Trophoblast cell (in vitro differentiated cells and primary cell): ENCODE data around the gene OTOP3.
A peak's percentile ranks its signal among the peaks of the same experiment; 100 is the strongest.

Experiments
- DNase-seq, 2 donors: peaks; one replicate each; pipeline ENCODE4 v3.0.0-alpha.2; 2016
- H2AFZ ChIP-seq: 2 replicates; pipeline ENCODE4 v1.6.1; 2013; ENCODE audit warnings: low read length, moderate library complexity, mild to moderate bottlenecking; ENCODE audit not compliant: insufficient read depth, poor library complexity
- H2AK5ac ChIP-seq: 2 replicates; pipeline ENCODE4 v1.6.1; 2013; ENCODE audit warnings: mild to moderate bottlenecking, low read length
- H2BK120ac ChIP-seq: 2 replicates; pipeline ENCODE4 v1.6.1; 2013; ENCODE audit warnings: low read length, mild to moderate bottlenecking, moderate library complexity; ENCODE audit not compliant: insufficient read depth, poor library complexity
- H2BK12ac ChIP-seq: 2 replicates; pipeline ENCODE4 v1.6.1; 2013; ENCODE audit warnings: mild to moderate bottlenecking, low read length, moderate library complexity
- H2BK5ac ChIP-seq: 2 replicates; pipeline ENCODE4 v1.6.1; 2013; ENCODE audit warnings: low read length, low read depth, moderate library complexity, mild to moderate bottlenecking; ENCODE audit not compliant: poor library complexity
- H3K14ac ChIP-seq: 2 replicates; pipeline ENCODE4 v1.6.1; 2013; ENCODE audit warnings: mild to moderate bottlenecking, low read length
- H3K18ac ChIP-seq: 2 replicates; pipeline ENCODE4 v1.6.1; 2013; ENCODE audit warnings: mild to moderate bottlenecking, low read length
- H3K23ac ChIP-seq: 2 replicates; pipeline ENCODE4 v1.6.1; 2013; ENCODE audit warnings: low read length
- H3K27ac ChIP-seq: 2 replicates; pipeline ENCODE4 v1.5.1; 2013; ENCODE audit warnings: low read depth, mild to moderate bottlenecking, inconsistent platforms, low read length, moderate library complexity
- H3K27me3 ChIP-seq: 2 replicates; pipeline ENCODE4 v1.6.1; 2013; ENCODE audit warnings: inconsistent platforms, mild to moderate bottlenecking, low read length, moderate library complexity; ENCODE audit not compliant: insufficient read depth
- H3K36me3 ChIP-seq, 2 experiments: 1 replicate in 1 of 2; 2 replicates in 1 of 2; pipeline ENCODE4 v1.6.1; 2013; ENCODE audit warnings: low read length in 2 of 2, mild to moderate bottlenecking in 2 of 2, moderate library complexity in 1 of 2; ENCODE audit not compliant: insufficient read depth in 2 of 2, control insufficient read depth in 1 of 2
- H3K4ac ChIP-seq: 2 replicates; pipeline ENCODE4 v1.6.1; 2013; ENCODE audit warnings: low read depth, mild to moderate bottlenecking, low read length, moderate library complexity
- H3K4me1 ChIP-seq, 2 experiments: 1 replicate in 1 of 2; 2 replicates in 1 of 2; pipeline ENCODE4 v1.6.1; 2013; ENCODE audit warnings: low read length in 2 of 2, mild to moderate bottlenecking in 2 of 2, moderate library complexity in 1 of 2; ENCODE audit not compliant: insufficient read depth in 2 of 2, control insufficient read depth in 1 of 2
- H3K4me2 ChIP-seq: 2 replicates; pipeline ENCODE4 v1.6.1; 2013; ENCODE audit warnings: inconsistent platforms, mild to moderate bottlenecking, low read length, moderate library complexity
- H3K4me3 ChIP-seq: 2 replicates; pipeline ENCODE4 v1.5.1; 2013; ENCODE audit warnings: mild to moderate bottlenecking, low read depth, low read length, inconsistent platforms
- H3K79me1 ChIP-seq: one replicate; pipeline ENCODE4 v1.6.1; 2013; ENCODE audit warnings: low read length
- H3K79me2 ChIP-seq: 2 replicates; pipeline ENCODE4 v1.6.1; 2013; ENCODE audit warnings: low read length, mild to moderate bottlenecking; ENCODE audit not compliant: control insufficient read depth, insufficient read depth, poor library complexity
- H3K9ac ChIP-seq: 2 replicates; pipeline ENCODE4 v1.6.1; 2013; ENCODE audit warnings: mild to moderate bottlenecking, low read length
- H3K9me3 ChIP-seq: 2 replicates; pipeline ENCODE4 v1.6.1; 2013; ENCODE audit warnings: low read depth, mild to moderate bottlenecking, control low read depth, inconsistent platforms, low read length; ENCODE audit not compliant: insufficient read depth
- H4K12ac ChIP-seq: 2 replicates; pipeline ENCODE4 v1.6.1; 2013; ENCODE audit warnings: low read depth, mild to moderate bottlenecking, low read length, moderate library complexity
- H4K8ac ChIP-seq: 2 replicates; pipeline ENCODE4 v1.6.1; 2013; ENCODE audit warnings: low read depth, mild to moderate bottlenecking, low read length, moderate library complexity
- H4K91ac ChIP-seq: one replicate; pipeline ENCODE4 v1.6.1; 2013; ENCODE audit warnings: low read depth, mild to moderate bottlenecking, low read length, moderate library complexity
- WGBS: extraction: QIAGEN DNeasy Blood & Tissue Kit; methylation state at CpG from one replicate; pipeline ENCODE4 v1.1.7; 2013; ENCODE audit warnings: missing lambda C conversion rate; ENCODE audit not compliant: insufficient read length, insufficient coverage; ENCODE audit errors: extremely low coverage; 5-methylcytosine and 5-hydroxymethylcytosine counted together

The OTOP3 gene

GRCh38 chr17:74919440-74920305 lies 16.0 kb upstream of the OTOP3 start:
- WGBS = no CpG with 5 or more reads among the region's 67 CpGs
- no peaks in the 10 kb centered on the region for H3K79me2 ChIP-seq
- H3K9me3 ChIP-seq = peaks cover 10% of the 10 kb centered on the region
- H3K36me3 ChIP-seq = no peaks in the 10 kb centered on the region
- no peak overlapping the region for H4K91ac ChIP-seq
- peaks cover 18% of the 10 kb centered on the region for H3K27me3 ChIP-seq
- no peak overlapping the region for H2BK12ac ChIP-seq
- H2BK120ac ChIP-seq = no peak overlapping the region
- no peak overlapping the region for H4K12ac ChIP-seq
- DNase-seq = peak; percentile 21 to 60
- H2BK5ac ChIP-seq = no peak overlapping the region
- H4K8ac ChIP-seq = no peak overlapping the region
- no peak overlapping the region for H3K18ac ChIP-seq
- H3K9ac ChIP-seq = no peak overlapping the region
- no peak overlapping the region for H3K4me2 ChIP-seq
- H3K4me3 ChIP-seq = no peak overlapping the region
- H3K4ac ChIP-seq = no peak overlapping the region
- no peak overlapping the region for H3K23ac ChIP-seq
- H2AFZ ChIP-seq = no peak overlapping the region
- H3K14ac ChIP-seq = no peak overlapping the region
- no peak overlapping the region for H3K27ac ChIP-seq
- H3K79me1 ChIP-seq = no peaks in the 10 kb centered on the region
- no peak overlapping the region for H2AK5ac ChIP-seq
- H3K4me1 ChIP-seq = no peaks in the 10 kb centered on the region

GRCh38 chr17:74920306-74920620 lies 15.4 kb upstream of the OTOP3 start:
- Histone ChIP-seq H3K27me3 (peaks cover 24% of the 10 kb centered on the region), H2BK5ac (no peak overlapping the region), H2BK12ac (no peak overlapping the region), H3K9me3 (peaks cover 13% of the 10 kb centered on the region), H4K8ac (no peak overlapping the region), H2AK5ac (no peak overlapping the region), H2AFZ (no peak overlapping the region), H3K4me1 (no peaks in the 10 kb centered on the region), H4K12ac (no peak overlapping the region), H3K23ac (no peak overlapping the region), H3K4me2 (no peak overlapping the region), H3K9ac (no peak overlapping the region), H3K79me1 (no peaks in the 10 kb centered on the region), H3K4ac (no peak overlapping the region), H4K91ac (no peak overlapping the region), H3K18ac (no peak overlapping the region), H3K14ac (no peak overlapping the region), H3K4me3 (no peak overlapping the region), H3K79me2 (no peaks in the 10 kb centered on the region), H3K27ac (no peak overlapping the region), H3K36me3 (no peaks in the 10 kb centered on the region), H2BK120ac (no peak overlapping the region)
- DNase-seq = no peak
- no CpG with 5 or more reads among the region's 27 CpGs for WGBS

- no peak overlapping the region for H2BK120ac ChIP-seq
- H3K79me2 ChIP-seq = no peaks in the 10 kb centered on the region
- no peak overlapping the region for H4K12ac ChIP-seq
- no peak overlapping the region for H4K91ac ChIP-seq
- H3K14ac ChIP-seq = no peak overlapping the region
- H3K18ac ChIP-seq = no peak overlapping the region
- H3K9ac ChIP-seq = no peak overlapping the region
- no peak overlapping the region for H3K27ac ChIP-seq
- WGBS = no CpG with 5 or more reads among the region's 6 CpGs
- no peaks in the 10 kb centered on the region for H3K4me1 ChIP-seq
- H3K4me3 ChIP-seq = no peak overlapping the region
- H4K8ac ChIP-seq = no peak overlapping the region
- no peak overlapping the region for H2BK12ac ChIP-seq
- H3K9me3 ChIP-seq = peaks cover 16% of the 10 kb centered on the region
- no peaks in the 10 kb centered on the region for H3K79me1 ChIP-seq
- no peak for DNase-seq
- peaks cover 28% of the 10 kb centered on the region for H3K27me3 ChIP-seq
- no peak overlapping the region for H3K4me2 ChIP-seq
- no peak overlapping the region for H2BK5ac ChIP-seq
- H2AFZ ChIP-seq = no peak overlapping the region
- no peak overlapping the region for H3K23ac ChIP-seq
- H2AK5ac ChIP-seq = no peak overlapping the region
- H3K36me3 ChIP-seq = no peaks in the 10 kb centered on the region
- H3K4ac ChIP-seq = no peak overlapping the region
Observed at GRCh38 chr17:74920642-74921025, 15.1 kb upstream of the OTOP3 start.

GRCh38 chr17:74921026-74921681 lies 14.5 kb upstream of the OTOP3 start:
- H2BK12ac ChIP-seq = no peak overlapping the region
- H3K4me3 ChIP-seq = no peak overlapping the region
- no peak overlapping the region for H2BK5ac ChIP-seq
- H3K36me3 ChIP-seq = no peaks in the 10 kb centered on the region
- no peak overlapping the region for H3K9ac ChIP-seq
- H3K4me2 ChIP-seq = no peak overlapping the region
- no CpG with 5 or more reads among the region's 19 CpGs for WGBS
- H3K27me3 ChIP-seq = peaks cover 32% of the 10 kb centered on the region
- H3K79me1 ChIP-seq = no peaks in the 10 kb centered on the region
- peaks cover 16% of the 10 kb centered on the region for H3K9me3 ChIP-seq
- H3K4me1 ChIP-seq = no peaks in the 10 kb centered on the region
- H3K18ac ChIP-seq = no peak overlapping the region
- no peak overlapping the region for H4K12ac ChIP-seq
- DNase-seq = no peak
- H4K91ac ChIP-seq = no peak overlapping the region
- no peak overlapping the region for H3K23ac ChIP-seq
- H2BK120ac ChIP-seq = no peak overlapping the region
- no peaks in the 10 kb centered on the region for H3K79me2 ChIP-seq
- H3K14ac ChIP-seq = no peak overlapping the region
- no peak overlapping the region for H3K27ac ChIP-seq
- H4K8ac ChIP-seq = no peak overlapping the region
- H2AFZ ChIP-seq = no peak overlapping the region
- no peak overlapping the region for H3K4ac ChIP-seq
- H2AK5ac ChIP-seq = no peak overlapping the region
